H1 (cell line): ENCODE results near the gene ZNF512B. TPM values are rescaled to one million over a fixed set of nuclear protein-coding genes. Genes with fewer than 3 reads are reported as not detected.

Source experiments
- CTCF ChIA-PET: fragments of 300-600 bp; sonication (Branson Sonifier 250); formaldehyde crosslinking; loops from one replicate; lab custom pipeline; 2021; ENCODE audit not compliant: partially characterized antibody; lab: Charles Lee
- POLR2A ChIA-PET: fragments of 300-600 bp; sonication (Branson Sonifier 250); formaldehyde crosslinking; loops from one replicate; lab custom pipeline; 2021; ENCODE audit warnings: inconsistent platforms; ENCODE audit not compliant: partially characterized antibody; lab: Charles Lee
- DNase-seq, 2 experiments: peaks; one replicate each; pipeline versions ENCODE4 v3.0.0 to v3.0.0-alpha.2; 2010 to 2022; ENCODE audit warnings: low spot score in 2 of 2, low read depth in 1 of 2, mixed read lengths in 1 of 2
- FAIRE-seq: peaks from 2 replicates; lab custom pipeline; 2011; peaks lifted over from hg19 to GRCh38; lab: Jason Lieb, UNC
- H2AFZ ChIP-seq: 2 replicates; pipeline ENCODE4 v1.8.1; 2012; ENCODE audit warnings: low read length, inconsistent platforms
- H2AK5ac ChIP-seq: 2 replicates; pipeline ENCODE4 v1.6.1; 2013; ENCODE audit warnings: low read depth, low read length
- H2BK120ac ChIP-seq: replicated peaks from 2 replicates; pipeline ENCODE3; 2013; ENCODE audit warnings: low read depth, low read length, inconsistent platforms
- H2BK12ac ChIP-seq: 2 replicates; pipeline ENCODE4 v1.6.1; 2013; ENCODE audit warnings: low read depth, low read length
- H2BK15ac ChIP-seq: 2 replicates; pipeline ENCODE4 v1.6.1; 2013; ENCODE audit warnings: low read length
- H2BK20ac ChIP-seq: 2 replicates; pipeline ENCODE4 v1.6.1; 2013; ENCODE audit warnings: low read length
- H2BK5ac ChIP-seq: 2 replicates; pipeline ENCODE4 v1.6.1; 2013; ENCODE audit warnings: low read depth, low read length
- H3K14ac ChIP-seq: 2 replicates; pipeline ENCODE4 v1.6.1; 2013; ENCODE audit warnings: inconsistent platforms; ENCODE audit not compliant: insufficient read length
- H3K18ac ChIP-seq: 2 replicates; pipeline ENCODE4 v1.6.1; 2013; ENCODE audit warnings: low read length; ENCODE audit errors: extremely low read depth
- H3K23ac ChIP-seq: 2 replicates; pipeline ENCODE4 v1.6.1; 2013; ENCODE audit warnings: inconsistent platforms; ENCODE audit not compliant: insufficient read length
- H3K23me2 ChIP-seq: 2 replicates; pipeline ENCODE4 v1.6.1; 2013; ENCODE audit warnings: low read depth, low read length
- H3K27ac ChIP-seq: 2 replicates; pipeline ENCODE4 v1.6.1; 2011; ENCODE audit warnings: low read depth, low read length, inconsistent platforms
- H3K27me3 ChIP-seq, 4 experiments: replicated peaks in 1 of 4; 1 replicate in 1 of 4; 2 replicates in 3 of 4; pipeline versions ENCODE4 v1.6.1 to v1.8.1; 2011 to 2013; ENCODE audit warnings: low read length in 3 of 4, mild to moderate bottlenecking in 3 of 4, inconsistent platforms in 2 of 4, mixed read lengths in 2 of 4, moderate library complexity in 1 of 4; ENCODE audit not compliant: control insufficient read depth in 3 of 4, insufficient read depth in 3 of 4; ENCODE audit errors: extremely low read depth in 1 of 4
- H3K36me3 ChIP-seq, 4 experiments: 2 replicates each; pipeline versions ENCODE4 v1.6.1 to v1.8.1; 2011 to 2013; ENCODE audit warnings: mild to moderate bottlenecking in 4 of 4, low read length in 3 of 4, moderate library complexity in 2 of 4, control low read depth in 1 of 4, inconsistent platforms in 1 of 4; ENCODE audit not compliant: insufficient read depth in 4 of 4, control insufficient read depth in 2 of 4
- H3K4ac ChIP-seq: replicated peaks from 2 replicates; pipeline ENCODE3; 2013; ENCODE audit warnings: low read length, low read depth, mixed read lengths, inconsistent platforms; ENCODE audit not compliant: insufficient read length
- H3K4me1 ChIP-seq, 4 experiments: replicated peaks in 1 of 4; 1 replicate in 1 of 4; 2 replicates in 3 of 4; pipeline versions ENCODE4 v1.6.1 to v1.8.1; 2011 to 2013; ENCODE audit warnings: low read length in 3 of 4, inconsistent platforms in 2 of 4, mixed read lengths in 1 of 4; ENCODE audit not compliant: insufficient read depth in 4 of 4, control insufficient read depth in 3 of 4
- H3K4me2 ChIP-seq, 2 experiments: 2 replicates each; pipeline versions ENCODE4 v1.6.1 to v1.8.1; 2011 to 2013; ENCODE audit warnings: low read depth in 2 of 2, low read length in 2 of 2, control low read depth in 1 of 2, inconsistent platforms in 1 of 2, mild to moderate bottlenecking in 1 of 2; ENCODE audit not compliant: insufficient read depth in 1 of 2
- H3K4me3 ChIP-seq, 4 experiments: fragments of 200-600, 300-600 bp in 1 of 4; sonication (generic), shearing (Covaris generic), sonication (Bioruptor Twin) in 1 of 4; 2 replicates each; pipeline versions ENCODE4 v1.5.1 to v1.8.1; 2011 to 2016; ENCODE audit warnings: low read length in 4 of 4, low read depth in 3 of 4, control low read depth in 2 of 4, inconsistent platforms in 2 of 4, mild to moderate bottlenecking in 2 of 4, mixed read lengths in 1 of 4, moderate library complexity in 1 of 4; ENCODE audit not compliant: insufficient read depth in 2 of 4; ENCODE audit errors: extremely low read depth in 1 of 4
- H3K56ac ChIP-seq: replicated peaks from 2 replicates; pipeline ENCODE3; 2013; ENCODE audit warnings: low read depth, mild to moderate bottlenecking, mixed read lengths, low read length, inconsistent platforms; ENCODE audit not compliant: insufficient read length
- H3K79me1 ChIP-seq: 2 replicates; pipeline ENCODE4 v1.6.1; 2013; ENCODE audit warnings: low read depth, low read length, control low read depth
- H3K79me2 ChIP-seq, 2 experiments: 2 replicates each; pipeline versions ENCODE4 v1.6.1 to v1.8.1; 2012 to 2013; ENCODE audit warnings: low read length in 2 of 2, mild to moderate bottlenecking in 2 of 2, inconsistent platforms in 1 of 2; ENCODE audit not compliant: insufficient read depth in 2 of 2, control insufficient read depth in 1 of 2
- H3K9ac ChIP-seq, 4 experiments: replicated peaks in 1 of 4; 1 replicate in 1 of 4; 2 replicates in 3 of 4; pipeline versions ENCODE4 v1.6.1 to v1.8.1; 2011 to 2013; ENCODE audit warnings: low read depth in 3 of 4, low read length in 3 of 4, control low read depth in 2 of 4, mild to moderate bottlenecking in 2 of 4, moderate library complexity in 2 of 4, inconsistent platforms in 1 of 4; ENCODE audit errors: extremely low read depth in 1 of 4
- H3K9me3 ChIP-seq, 2 experiments: 2 replicates each; pipeline versions ENCODE4 v1.6.1 to v1.8.1; 2012 to 2013; ENCODE audit warnings: mild to moderate bottlenecking in 2 of 2, moderate library complexity in 2 of 2, control low read depth in 1 of 2, inconsistent platforms in 1 of 2, low read depth in 1 of 2, low read length in 1 of 2, mixed read lengths in 1 of 2; ENCODE audit not compliant: insufficient read depth in 2 of 2
- H4K20me1 ChIP-seq, 2 experiments: replicated peaks in 1 of 2; 2 replicates each; pipeline versions ENCODE3 to v1.8.1; 2011 to 2013; ENCODE audit warnings: inconsistent platforms in 2 of 2, low read length in 2 of 2, mild to moderate bottlenecking in 1 of 2; ENCODE audit not compliant: insufficient read depth in 2 of 2, control insufficient read depth in 1 of 2
- H4K5ac ChIP-seq: 2 replicates; pipeline ENCODE4 v1.6.1; 2013; ENCODE audit warnings: low read length, low read depth, mixed read lengths, inconsistent platforms; ENCODE audit not compliant: insufficient read length
- H4K8ac ChIP-seq: 2 replicates; pipeline ENCODE4 v1.8.0; 2013; ENCODE audit warnings: mild to moderate bottlenecking, moderate library complexity, low read length, inconsistent platforms; ENCODE audit not compliant: insufficient read depth; ENCODE audit errors: extremely low read depth
- H4K91ac ChIP-seq: replicated peaks from 2 replicates; pipeline ENCODE3; 2013; ENCODE audit warnings: low read length, mixed read lengths, inconsistent platforms; ENCODE audit not compliant: insufficient read length
- CEBPB ChIP-seq: IDR thresholded peaks from 2 replicates; pipeline ENCODE4 v1.6.1; 2012; ENCODE audit warnings: low read depth, low read length
- CHD1 ChIP-seq: IDR thresholded peaks from 2 replicates; pipeline ENCODE4 v1.6.1; 2012; ENCODE audit warnings: low read depth, low read length, improper control_type of control experiment
- JUND ChIP-seq: IDR thresholded peaks from 2 replicates; pipeline ENCODE4 v1.6.1; 2011; ENCODE audit warnings: mild to moderate bottlenecking, improper control_type of control experiment, low read length
- POLR2A ChIP-seq, 2 experiments: IDR thresholded peaks; 1 replicate in 1 of 2; 2 replicates in 1 of 2; pipeline ENCODE4 v1.6.1; 2011; ENCODE audit warnings: low read depth in 2 of 2, low read length in 2 of 2, mild to moderate bottlenecking in 2 of 2; ENCODE audit errors: control extremely low read depth in 1 of 2
- POLR2AphosphoS5 ChIP-seq: IDR thresholded peaks from 2 replicates; pipeline ENCODE4 v1.6.1; 2011; ENCODE audit warnings: low read depth, low read length
- SIN3A ChIP-seq, 2 experiments: IDR thresholded peaks in 1 of 2; conservative IDR thresholded peaks in 1 of 2; 2 replicates each; pipeline ENCODE4 v1.6.1; 2011 to 2012; ENCODE audit warnings: low read length in 2 of 2, improper control_type of control experiment in 1 of 2, low read depth in 1 of 2, mild to moderate bottlenecking in 1 of 2
- TAF1 ChIP-seq: IDR thresholded peaks from 2 replicates; pipeline ENCODE4 v1.6.1; 2011; ENCODE audit warnings: mild to moderate bottlenecking, low read depth, low read length
- WGBS, 2 experiments: shearing (Covaris generic) in 1 of 2; methylation state at CpG; one replicate each; pipeline versions ENCODE4 v1.1.6 to v1.1.7; 2013 to 2015; ENCODE audit warnings: low lambda C conversion rate in 2 of 2, mixed read lengths in 2 of 2, inconsistent platforms in 1 of 2, low coverage in 1 of 2, missing lambda C conversion rate in 1 of 2; ENCODE audit not compliant: insufficient replicate concordance in 2 of 2, insufficient coverage in 1 of 2, insufficient read length in 1 of 2; ENCODE audit errors: extremely low coverage in 1 of 2, missing lambda C conversion rate in 1 of 2; 5-methylcytosine and 5-hydroxymethylcytosine counted together
- polyA plus RNA-seq, 7 experiments: library from polyadenylated mRNA; depleted of rRNA in 3 of 7; stranded (reverse) in 5 of 7; unstranded in 2 of 7; fragments of >200 nt in 5 of 7; fragments of 200-250 nt in 2 of 7; gene quantifications; 1 replicate in 5 of 7; 2 replicates in 1 of 7; 4 replicates in 1 of 7; pipeline versions ENCODE4 v1.2.1 to v1.2.3, GENCODE V29; 2011 to 2013; ENCODE audit warnings: missing spikeins in 2 of 7, mixed read lengths in 2 of 7
- total RNA-seq: library from RNA; stranded (reverse); fragmentation: NEBNext Ultra II Directional; extraction: Animal tissue kit (Norgen Biotek cat#: 25700); gene quantifications from 2 replicates; pipeline ENCODE4 v1.2.1, GENCODE V29; 2021
- TF ChIP-seq, protein P1 (sequence below): IDR thresholded peaks from 2 replicates; pipeline ENCODE4 v1.6.1; 2011; ENCODE audit warnings: low read length, improper control_type of control experiment
- TF ChIP-seq, protein P2 (sequence below): IDR thresholded peaks from 2 replicates; pipeline ENCODE4 v1.6.1; 2012; ENCODE audit warnings: inconsistent platforms
- TF ChIP-seq, protein P3 (sequence below): IDR thresholded peaks from 2 replicates; pipeline ENCODE4 v1.6.1; 2012; ENCODE audit warnings: inconsistent platforms

Gene ZNF512B
- total and polyA plus RNA-seq, 2 of the 8 experiments (the other 6 are each of a cell fraction or from before 2014, with no cell fraction given) = 7.3 to 26.6 TPM

DNA sequence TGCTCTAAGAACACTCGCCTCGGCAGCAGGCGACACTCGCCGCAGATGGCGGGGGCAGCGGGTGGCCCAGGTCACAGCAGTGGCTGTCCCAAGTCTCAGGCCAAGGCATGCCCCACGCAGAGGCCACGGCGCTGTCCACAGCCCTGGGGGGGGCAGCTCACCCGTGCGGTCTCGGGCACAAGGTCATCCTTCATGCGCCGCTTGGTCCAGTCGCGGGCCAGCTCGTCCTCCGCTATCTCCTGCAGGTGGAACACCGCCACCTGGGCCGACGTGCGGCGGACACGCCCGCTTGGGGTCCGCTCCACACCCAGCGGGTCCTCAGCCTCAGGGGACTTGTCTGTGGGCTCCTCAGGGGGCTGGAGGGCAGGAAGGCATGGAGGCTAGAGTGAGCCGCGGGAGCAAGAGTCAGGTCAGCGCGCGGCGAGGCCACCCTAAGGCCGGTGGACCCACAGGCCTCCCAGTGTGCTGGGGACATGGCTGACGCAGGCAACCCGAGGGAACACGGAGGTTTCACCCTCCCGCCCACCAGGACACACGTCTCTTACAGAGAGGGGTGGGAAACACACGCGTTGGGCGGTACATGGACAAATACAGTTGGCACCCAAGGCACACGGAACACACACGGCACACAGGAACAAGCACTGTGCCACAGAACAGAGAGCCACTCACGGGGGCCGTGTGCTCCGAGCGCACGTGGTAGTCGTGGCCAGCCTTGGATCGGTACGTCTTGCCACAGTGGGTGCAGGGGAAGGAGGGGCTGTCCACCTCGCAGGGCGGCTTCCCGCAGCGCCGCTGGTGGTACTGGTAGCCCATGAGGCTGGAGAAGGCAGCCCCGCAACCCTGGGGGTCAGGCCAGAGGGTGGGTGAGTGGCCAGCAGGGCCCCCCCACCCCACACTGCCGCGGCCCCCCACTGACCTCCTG is 7.0 kb downstream of the ZNF512B start:
- H2BK5ac ChIP-seq = no peak overlapping the region
- H2AFZ ChIP-seq = no peak overlapping the region
- H3K4me1 ChIP-seq = peaks cover 0 to 19% (median 12%) of the 10 kb centered on the region in 4 experiments; a peak in 6 of 7 replicates
- FAIRE-seq = no peak
- H3K27me3 ChIP-seq = no peaks in the 10 kb centered on the region
- DNase-seq = no peak
- H3K14ac ChIP-seq = no peak overlapping the region
- H3K79me2 ChIP-seq = no peaks in the 10 kb centered on the region
- POLR2A ChIA-PET = interaction anchor here (0.9 to 1.5 kb wide), 3 partner anchors 20 to 97 kb away, joined by 3 to 5 read pairs (median 3); partner anchors contain the start of gene TPD52L2
- no peak overlapping the region for H3K4me2 ChIP-seq
- no peak overlapping the region for H3K56ac ChIP-seq
- WGBS, 2 experiments = 93% methylated on average over 50 of the region's 61 CpGs; no CpG with 5 or more reads in 1 of the 2 experiments
- no peak overlapping the region for H3K4ac ChIP-seq
- no peak overlapping the region for H4K91ac ChIP-seq
- no peaks in the 10 kb centered on the region for H3K23me2 ChIP-seq
- no peak overlapping the region for H2AK5ac ChIP-seq
- H3K9ac ChIP-seq = no peak overlapping the region
- H4K20me1 ChIP-seq = peaks cover 0 to 2% of the 10 kb centered on the region in 2 experiments
- H4K8ac ChIP-seq = no peak overlapping the region
- H3K18ac ChIP-seq = no peak overlapping the region
- CTCF ChIA-PET = interaction anchor here (3.7 kb wide), 1 partner anchor 11 kb away, joined by 13 read pairs; no protein-coding TSS in a partner anchor
- no peak overlapping the region for H4K5ac ChIP-seq
- no peak overlapping the region for H2BK15ac ChIP-seq
- no peak overlapping the region for H2BK20ac ChIP-seq
- peaks cover 33 to 42% of the 10 kb centered on the region in 2 experiments for H3K9me3 ChIP-seq
- no peak overlapping the region for H3K27ac ChIP-seq
- no peak overlapping the region for H2BK120ac ChIP-seq
- H3K23ac ChIP-seq = no peak overlapping the region
- H2BK12ac ChIP-seq = no peak overlapping the region
- H3K36me3 ChIP-seq = peaks cover 22 to 61% (median 47%) of the 10 kb centered on the region in 4 experiments
- no peaks in the 10 kb centered on the region; the same call in 1 of the 2 replicates for H3K79me1 ChIP-seq
- no peak overlapping the region for H3K4me3 ChIP-seq
- no peak for TF ChIP-seq SIN3A (conservative IDR thresholded peaks at IDR 0.05 in 1 of 2, IDR thresholded peaks at IDR 0.05 in 1 of 2; ENCODE audit: low read depth in 1 of 2, low read length in 2 of 2)
- TF ChIP-seq POLR2AphosphoS5 = no peak
- no peak for TF ChIP-seq POLR2A (IDR thresholded peaks at IDR 0.05; ENCODE audit: control extremely low read depth in 1 of 2, low read depth in 2 of 2, low read length in 2 of 2)
- TF ChIP-seq, protein P1, sequence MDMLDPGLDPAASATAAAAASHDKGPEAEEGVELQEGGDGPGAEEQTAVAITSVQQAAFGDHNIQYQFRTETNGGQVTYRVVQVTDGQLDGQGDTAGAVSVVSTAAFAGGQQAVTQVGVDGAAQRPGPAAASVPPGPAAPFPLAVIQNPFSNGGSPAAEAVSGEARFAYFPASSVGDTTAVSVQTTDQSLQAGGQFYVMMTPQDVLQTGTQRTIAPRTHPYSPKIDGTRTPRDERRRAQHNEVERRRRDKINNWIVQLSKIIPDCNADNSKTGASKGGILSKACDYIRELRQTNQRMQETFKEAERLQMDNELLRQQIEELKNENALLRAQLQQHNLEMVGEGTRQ = no peak
- TF ChIP-seq CHD1 = no peak
- TF ChIP-seq TAF1 = no peak
- TF ChIP-seq, protein P2, sequence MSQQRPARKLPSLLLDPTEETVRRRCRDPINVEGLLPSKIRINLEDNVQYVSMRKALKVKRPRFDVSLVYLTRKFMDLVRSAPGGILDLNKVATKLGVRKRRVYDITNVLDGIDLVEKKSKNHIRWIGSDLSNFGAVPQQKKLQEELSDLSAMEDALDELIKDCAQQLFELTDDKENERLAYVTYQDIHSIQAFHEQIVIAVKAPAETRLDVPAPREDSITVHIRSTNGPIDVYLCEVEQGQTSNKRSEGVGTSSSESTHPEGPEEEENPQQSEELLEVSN = no peak
- TF ChIP-seq CEBPB = no peak
- TF ChIP-seq, protein P3, sequence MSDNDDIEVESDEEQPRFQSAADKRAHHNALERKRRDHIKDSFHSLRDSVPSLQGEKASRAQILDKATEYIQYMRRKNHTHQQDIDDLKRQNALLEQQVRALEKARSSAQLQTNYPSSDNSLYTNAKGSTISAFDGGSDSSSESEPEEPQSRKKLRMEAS = no peak
- no peak for TF ChIP-seq JUND
